Stimulated activated CD4-positive, alpha-beta T cell treated with anti-CD3 and anti-CD28 coated beads, Interleukin-1b, Interleukin-23, amount 100 ng/mL, for 4 hours (primary cell): ENCODE results near the gene BTF3L4.
"Not testable (repeated sequence)": the region's sequence is repeated elsewhere in the genome, so short reads cannot be mapped to it uniquely, and the experiment has no call there.

ENCODE experiments used
- DNase-seq, 2 donors: peaks; one replicate each; pipeline ENCODE4 v3.0.0-alpha.2; 2020; ENCODE audit warnings: low read depth in 2 of 2

The BTF3L4 gene

DNA sequence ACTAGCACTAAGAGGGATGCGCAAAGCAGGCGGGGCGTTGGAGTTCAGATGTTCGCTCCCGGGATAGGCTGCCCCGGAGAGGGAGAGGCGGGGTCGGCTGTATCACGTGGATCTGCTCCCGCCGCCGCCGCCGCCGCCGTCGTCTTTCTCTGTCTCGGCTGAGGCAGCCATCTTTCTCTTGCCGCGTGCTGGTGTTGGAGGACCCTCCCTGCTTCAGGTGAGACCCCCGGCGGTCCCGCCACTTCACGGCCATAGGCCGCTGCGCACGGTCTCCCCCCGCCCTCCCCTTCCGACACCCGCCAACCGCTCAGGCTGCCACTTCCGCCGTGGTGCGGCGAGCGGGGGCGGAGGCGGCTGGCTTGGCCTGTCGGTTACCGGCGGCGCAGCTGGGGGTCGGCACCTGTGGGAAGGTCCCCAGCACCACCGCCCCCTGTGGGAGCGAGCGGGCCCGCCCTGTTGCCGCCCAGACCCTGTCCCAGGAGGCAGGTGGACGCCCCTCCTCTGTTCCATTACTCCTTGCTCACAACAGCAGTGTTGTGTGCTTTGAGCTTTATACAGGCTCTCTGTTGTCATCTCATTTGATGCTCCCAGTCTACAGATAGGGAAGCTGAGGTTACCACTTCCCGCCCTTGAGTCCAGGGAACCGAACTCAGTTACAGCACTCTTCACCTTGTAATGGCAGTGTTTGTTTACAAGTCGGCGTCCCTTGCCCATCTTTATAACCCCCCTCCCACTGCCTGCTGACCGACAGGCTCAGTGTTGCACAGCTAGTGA lies at the start of gene BTF3L4:
BTF3L4 (plus strand) TSS at position 133 of the 774 bp plus-strand sequence. CDS start 3,553 bp downstream, outside the sequence.
- peak; percentile 84 to 87 for DNase-seq

DNA sequence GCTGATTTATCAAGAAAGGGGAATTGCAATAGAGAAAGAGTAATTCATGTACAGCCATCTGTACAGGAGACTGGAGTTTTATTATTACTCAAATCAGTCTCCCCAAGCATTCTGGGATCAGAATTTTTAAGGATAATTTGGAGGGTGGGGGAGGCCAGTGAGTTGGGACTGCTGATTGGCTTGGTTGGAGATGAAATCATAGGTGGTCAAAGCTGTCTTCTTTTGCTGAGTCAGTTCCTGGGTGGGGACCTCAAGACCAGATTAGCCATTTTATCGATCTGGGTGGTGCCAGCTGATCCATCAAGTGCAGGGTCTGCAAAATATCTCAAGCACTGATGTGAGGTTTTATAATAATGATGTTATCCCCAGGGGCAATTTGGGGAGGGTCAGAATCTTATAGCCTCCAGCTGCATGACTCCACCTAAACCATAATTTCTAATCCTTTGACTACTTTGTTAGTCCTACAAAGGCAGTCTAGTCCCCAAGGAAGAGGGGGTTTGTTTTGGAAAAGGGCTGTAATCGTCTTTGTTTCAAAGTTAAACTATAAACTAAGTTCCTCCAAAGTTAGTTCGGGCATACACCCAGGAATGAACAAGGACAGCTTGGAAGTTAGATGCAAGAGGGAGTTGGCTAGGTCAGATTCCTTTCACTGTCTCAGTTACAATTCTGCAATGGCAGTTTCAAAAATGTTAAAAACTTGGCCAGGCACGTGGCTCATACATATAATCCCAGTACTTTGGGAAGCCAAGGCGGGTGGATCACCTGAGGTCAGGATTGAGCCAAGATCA lies 48.7 kb upstream of the BTF3L4 start:
- no peak for DNase-seq

DNA sequence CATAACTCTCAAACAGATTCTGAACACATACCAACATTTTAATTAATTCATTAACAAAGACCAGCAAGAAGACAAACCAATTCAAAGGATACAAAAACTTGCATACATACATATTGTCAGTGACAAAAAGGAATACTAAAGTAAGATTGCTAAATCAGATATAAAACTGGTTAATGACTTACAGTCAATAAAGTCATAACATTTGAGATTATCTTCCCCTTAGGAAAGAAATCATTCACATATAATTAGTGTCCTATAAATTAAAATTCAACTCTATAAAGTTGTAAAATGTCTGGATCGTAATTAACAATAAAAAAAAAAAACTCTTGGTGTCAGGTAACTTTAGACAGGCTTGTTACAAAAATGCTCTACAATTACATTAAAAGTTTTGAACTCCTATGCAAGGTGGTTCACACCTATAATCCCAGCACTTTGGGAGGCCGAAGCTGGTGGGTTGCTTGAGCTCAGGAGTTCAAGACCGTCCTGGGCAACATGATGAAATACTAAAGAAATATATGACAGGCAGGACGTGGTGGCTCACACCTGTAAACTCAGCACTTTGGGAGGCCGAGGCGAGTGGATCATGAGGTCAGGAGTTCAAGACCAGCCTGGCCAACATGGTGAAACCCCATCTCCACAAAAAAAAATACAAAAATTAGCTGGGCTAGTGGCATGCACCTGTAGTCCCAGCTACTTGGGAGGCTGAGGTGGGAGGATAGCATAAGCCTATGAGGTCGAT lies 47.9 kb upstream of the BTF3L4 start:
- DNase-seq: no peak

DNA sequence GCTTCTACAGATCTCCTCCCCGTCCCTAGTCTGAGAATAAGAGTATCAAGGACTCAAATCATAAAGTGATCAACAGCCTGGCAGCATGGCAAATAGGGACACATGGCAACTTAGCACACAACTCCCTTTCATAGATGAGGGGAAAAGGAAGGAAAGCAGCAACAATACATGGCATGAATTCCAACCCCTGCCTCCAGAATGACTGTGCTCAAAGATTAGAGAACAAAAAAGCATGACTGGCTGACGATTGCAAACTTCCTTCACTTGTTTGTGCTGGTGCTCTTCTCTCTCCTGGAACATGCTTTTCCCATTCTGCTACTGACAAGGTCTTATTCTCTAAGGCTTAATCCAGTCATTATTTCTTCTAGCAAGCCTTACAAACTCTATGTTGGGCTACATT lies 34.0 kb upstream of the BTF3L4 start:
- no peak for DNase-seq

DNA sequence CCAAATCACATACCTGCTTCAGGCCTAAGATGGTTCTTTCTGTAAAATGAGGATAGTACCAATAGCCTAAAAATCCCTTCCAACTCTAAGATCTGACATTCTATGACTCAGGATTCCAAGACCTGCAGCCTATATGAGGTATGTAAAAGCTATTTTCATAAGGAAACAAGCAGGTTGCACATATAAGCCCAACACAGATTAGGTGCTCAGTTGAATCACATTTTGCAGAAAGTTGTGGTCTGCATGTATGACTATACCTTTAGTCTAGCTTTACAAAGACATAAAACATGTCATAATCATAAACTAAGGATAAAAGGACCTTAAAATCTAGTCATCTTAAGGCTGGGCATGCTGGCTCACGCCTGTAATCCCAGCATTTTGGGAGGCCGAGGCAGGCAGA lies 29.8 kb upstream of the BTF3L4 start:
- no peak for DNase-seq

DNA sequence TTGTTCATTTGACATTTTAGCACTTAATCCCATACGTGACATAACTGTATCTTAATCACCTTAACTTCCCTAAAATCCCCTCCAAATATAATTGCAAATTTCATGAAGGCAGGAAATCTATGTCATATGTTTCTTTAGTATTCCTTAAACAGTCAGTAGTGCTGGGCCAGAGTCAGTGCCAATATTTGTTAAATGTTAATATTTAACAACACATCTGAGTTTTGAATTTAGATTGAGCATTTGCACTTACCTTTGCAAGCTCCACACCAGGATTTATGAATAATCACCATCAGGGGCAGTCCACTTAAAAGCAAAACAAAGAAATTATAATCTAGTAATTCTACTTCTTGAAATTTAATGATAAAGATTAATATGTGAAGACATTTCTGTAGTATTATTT lies 27.8 kb upstream of the BTF3L4 start:
- no peak for DNase-seq

DNA sequence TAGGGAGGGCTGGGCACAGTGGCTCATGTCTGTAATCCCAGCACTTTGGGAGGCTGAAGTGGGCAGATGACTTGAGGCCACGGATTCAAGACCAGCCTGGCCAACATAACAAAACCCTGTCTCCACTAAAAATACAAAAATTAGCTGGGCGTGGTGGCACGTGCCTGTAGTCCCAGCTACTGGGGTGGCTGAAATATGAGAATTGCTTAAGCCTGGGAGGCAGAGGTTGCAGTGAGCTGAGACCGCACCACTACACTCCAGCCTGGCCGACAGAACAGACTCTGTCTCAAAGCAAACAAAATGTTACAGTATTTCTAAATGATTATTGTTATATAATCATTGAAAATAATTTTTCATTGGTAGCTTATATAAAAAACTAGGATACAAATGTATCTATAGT lies 27.3 kb upstream of the BTF3L4 start:
- not testable (repeated sequence) for DNase-seq

DNA sequence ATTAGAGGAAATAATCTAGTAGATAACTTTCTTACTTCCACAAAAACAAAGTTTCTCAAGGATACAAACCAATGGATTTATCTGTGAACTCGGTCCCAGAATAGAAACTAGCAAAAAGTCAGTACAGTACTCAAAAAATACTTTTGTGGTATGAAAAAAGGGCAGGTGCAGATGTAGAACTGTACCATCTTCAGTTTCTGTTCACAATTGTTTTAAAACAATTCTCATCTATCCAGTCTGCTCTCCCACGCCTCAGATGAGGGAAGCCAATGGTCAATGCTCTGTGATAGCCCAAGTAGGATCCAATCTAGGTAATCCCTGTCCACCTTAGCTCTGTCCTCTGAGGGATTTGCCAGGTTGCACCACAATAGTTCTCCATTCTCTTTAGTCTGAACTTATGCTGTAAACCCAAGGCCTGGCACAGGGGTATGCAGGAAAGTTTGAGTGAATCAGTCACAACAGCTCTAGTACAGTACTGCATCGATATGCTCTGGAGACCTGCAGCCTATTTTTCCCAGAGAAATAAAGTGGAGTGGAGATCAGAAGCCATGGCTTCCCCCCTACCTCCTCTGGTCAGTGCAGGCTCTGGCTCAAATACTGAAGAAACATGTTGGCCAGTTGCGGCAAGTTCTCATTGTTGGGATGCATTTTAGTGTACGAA lies 23.8 kb upstream of the BTF3L4 start:
- DNase-seq: no peak

DNA sequence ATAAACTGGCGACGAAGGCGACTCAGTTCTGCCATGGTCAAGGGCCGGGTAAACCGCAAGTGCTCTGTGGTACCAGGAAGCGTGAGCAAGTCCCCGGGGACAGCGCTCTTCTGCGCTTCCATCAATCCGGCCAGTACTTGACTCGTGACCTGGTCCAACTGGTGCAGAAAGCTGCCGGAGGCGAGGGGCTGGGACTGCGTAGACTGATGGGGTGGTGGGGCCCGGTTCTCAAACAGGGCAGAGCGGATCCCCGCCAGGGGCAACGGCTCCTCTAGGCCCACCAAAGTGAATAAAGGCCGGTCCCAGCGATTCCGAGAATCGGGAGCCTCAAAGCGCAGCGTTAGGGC lies 23.3 kb upstream of the BTF3L4 start:
- peak in 1 of 2 donors; percentile 3 for DNase-seq

DNA sequence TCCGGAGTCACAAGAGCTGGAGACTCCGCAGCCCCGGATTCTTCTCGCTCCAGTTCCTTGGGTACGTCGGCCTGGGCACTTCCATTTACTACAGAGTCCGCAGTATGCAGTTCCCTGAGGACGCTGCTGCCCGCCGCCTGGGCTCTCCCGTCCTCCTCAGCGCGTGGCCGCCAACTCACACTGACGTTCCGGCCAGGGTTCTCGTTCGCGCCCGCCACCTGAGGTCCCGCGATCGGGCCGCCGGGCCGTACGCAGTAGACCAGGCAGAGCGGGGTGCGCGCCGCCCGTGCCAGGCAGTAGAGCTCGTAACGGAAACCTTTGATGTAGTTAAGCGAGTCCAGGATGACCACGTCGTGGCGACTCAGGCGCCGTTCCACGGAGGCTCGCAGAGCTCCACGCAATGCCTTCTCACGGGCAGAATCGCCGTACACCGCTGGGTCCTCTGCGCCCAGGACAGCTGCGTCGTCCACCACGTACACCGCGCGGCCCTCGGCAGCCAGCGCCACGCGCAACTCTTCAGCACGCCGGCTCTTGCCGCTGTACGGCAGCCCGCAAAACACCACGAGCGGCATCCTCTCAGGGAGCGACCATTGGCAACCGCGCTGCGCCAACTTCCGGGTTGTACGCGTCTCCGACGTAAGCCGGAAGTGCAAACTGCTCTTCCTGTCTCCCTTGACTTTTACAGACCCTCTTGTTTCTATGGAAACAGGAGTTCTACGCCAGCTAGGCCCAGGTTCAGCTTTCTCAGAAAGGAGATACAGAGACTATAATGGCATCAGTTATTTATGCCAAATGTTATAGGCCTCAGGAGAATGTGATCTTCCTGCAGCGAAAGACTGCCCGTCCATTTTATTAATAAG lies 22.7 kb upstream of the BTF3L4 start, which contains the start of gene KTI12:
KTI12 (minus strand) TSS at position 621 of the 860 bp plus-strand sequence; CDS start at position 572, 49 bp downstream.
- peak; percentile 69 to 71 for DNase-seq

DNA sequence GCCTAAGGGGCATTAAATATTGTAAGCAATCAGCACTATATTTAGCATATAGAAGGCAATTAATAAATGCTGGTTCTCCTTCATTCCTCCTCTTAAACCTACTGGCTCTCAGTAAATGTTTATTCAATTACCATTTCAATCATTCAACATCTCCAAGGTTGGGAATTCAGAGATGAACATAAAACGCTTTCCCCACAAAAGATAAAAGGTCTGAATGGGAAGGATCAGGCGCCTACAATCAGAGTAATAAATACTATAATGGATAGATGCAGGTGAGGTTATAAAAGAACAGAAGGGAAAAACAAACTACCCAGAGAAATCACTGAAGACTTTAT lies 22.1 kb upstream of the BTF3L4 start:
- no peak for DNase-seq

DNA sequence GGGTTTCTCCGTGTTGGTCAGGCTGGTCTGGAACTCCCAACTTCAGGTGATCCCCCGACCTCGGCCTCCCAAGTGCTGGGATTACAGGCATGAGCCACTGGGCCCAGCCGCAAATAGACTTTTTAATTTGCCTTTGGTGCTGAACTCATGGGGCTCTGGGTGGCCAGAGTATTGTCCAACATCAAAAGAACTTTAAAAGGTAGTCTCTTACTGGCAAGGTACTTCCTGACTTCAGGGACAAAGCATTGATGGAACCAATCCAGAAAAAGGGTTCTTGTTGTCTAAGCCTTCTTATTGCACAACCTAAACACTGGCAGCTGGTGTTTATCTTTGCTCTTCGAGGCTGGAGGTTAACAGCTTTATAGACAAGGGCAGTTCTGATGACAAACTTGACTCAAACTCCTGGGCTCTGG lies 18.7 kb upstream of the BTF3L4 start:
- DNase-seq: no peak

DNA sequence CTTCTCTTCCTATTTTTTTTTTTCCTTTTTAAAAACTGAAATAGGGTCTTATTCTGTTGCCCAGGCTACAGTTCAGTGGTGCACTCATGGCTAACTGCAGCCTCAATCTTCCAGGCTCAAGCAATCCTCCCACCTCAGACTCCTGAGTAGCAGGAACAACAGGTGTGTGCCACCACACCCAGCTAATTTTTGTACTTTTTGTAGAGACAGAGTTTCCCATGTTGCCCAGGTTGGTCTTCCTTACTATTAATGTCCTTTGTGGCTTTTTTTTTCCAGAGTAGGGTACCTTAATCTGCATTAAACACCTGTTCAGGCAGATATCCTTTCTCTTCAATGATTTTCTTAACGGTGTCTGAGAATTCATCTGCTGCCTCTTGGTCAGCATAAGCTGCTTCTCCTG lies 18.2 kb upstream of the BTF3L4 start:
- no peak for DNase-seq

DNA sequence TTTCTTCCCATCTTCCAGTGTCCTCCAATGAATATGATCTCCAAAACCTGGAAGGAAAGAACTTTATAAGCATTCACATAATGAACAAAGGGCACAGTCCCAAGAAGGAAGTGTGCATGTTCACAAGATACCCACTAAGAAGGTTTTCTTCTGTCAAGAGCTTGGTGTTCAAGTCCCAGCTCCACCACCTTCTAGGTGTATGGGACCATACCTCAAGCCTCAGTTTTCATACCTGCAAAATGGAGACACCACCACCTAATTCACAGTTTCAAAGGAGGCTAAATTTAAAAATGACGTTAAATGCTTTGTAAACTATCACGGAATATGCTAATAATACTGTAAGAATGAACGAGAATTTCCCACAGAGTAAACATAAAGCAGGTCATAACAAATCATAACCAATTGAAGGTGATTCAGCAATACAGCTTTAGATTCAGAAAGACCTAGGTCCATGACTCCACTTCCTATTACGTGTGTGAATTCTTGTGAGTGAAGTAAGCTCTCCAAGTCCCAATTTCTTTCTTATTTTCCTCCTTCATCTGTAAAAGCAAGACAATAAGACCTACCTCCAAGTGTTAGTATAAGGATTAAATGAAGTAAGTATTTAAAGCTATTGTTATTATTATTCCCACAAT lies 14.4 kb upstream of the BTF3L4 start:
- no peak for DNase-seq

DNA sequence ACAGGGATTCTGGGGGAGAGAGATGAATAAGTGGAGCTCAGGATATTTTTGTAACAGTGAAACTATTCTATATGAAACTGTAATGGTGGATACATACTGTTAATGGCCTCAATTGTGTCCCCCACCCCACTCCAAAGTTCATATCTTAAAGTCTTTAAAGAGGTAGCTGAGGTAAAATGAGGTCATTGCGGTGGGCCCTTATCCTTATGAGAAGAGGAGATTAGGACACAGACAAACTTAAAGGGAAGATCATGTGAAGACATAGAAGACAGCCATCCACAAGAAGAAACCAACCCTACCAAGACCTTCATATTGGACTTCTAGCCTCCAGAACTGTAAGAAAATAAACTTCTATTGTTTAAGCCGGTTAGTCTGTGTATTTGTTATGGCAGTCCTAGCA lies 10.9 kb upstream of the BTF3L4 start:
- DNase-seq: no peak

DNA sequence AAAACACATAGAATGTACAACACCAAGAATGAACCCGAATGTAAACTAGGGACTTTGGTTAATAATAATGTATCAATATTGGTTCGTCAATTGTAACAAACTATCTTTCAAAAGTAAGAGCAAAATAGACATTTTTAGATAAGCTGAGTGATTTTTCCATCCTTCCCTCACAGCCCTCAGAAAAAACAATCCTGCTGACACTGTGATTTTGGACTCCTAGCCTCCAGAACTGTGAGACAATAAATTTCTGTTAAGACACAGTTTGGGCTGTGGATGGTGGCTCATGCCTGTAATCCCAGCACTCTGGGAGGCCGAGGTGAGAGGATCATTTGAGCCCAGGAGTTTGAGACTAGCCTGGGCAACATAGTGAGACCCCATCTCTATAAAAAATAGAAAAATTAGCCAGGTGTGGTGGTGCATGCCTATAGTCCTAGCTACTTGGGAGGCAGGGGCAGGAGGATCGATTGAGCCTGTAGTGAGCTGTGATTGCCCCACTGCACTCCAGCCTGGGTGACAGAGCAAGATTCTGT lies 10.4 kb upstream of the BTF3L4 start:
- not testable (repeated sequence) for DNase-seq

DNA sequence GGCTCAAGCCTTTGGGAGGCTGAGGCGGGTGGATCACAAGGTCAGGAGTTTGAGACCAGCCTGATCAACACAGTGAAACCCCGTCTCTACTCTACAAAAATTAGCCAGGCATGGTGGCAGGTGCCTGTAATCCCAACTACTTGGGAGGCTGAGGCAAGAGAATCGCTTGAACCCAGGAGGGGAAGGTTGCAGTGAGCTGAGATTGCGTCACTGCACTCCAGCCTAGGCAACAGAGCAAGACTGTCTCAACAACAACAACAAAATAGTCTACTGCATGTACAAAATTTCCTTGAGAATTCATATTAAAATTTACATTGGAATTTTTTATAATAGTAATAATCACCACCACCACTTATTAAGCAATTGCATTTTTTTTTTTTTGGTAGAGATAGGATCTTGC lies 6.8 kb upstream of the BTF3L4 start:
- not testable (repeated sequence) for DNase-seq

DNA sequence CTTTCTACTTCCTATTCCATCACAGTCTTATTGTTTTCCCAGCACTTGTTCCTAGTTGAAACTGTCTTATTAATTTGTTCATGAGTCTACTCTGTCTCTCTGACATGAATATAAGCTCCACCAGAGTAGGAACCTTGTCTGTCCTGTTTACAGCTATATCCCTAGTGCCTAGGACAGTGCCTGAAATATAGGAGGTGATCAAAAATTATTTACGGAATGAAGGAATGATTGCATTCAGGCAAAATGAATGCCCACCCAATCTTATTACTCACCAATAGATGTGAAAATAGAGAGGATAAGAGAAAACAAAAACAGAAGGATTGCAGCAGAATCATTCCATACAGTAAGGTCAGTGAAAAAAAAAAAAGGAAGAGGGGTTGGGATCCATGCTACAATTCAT lies 2.2 kb upstream of the BTF3L4 start:
- no peak for DNase-seq

DNA sequence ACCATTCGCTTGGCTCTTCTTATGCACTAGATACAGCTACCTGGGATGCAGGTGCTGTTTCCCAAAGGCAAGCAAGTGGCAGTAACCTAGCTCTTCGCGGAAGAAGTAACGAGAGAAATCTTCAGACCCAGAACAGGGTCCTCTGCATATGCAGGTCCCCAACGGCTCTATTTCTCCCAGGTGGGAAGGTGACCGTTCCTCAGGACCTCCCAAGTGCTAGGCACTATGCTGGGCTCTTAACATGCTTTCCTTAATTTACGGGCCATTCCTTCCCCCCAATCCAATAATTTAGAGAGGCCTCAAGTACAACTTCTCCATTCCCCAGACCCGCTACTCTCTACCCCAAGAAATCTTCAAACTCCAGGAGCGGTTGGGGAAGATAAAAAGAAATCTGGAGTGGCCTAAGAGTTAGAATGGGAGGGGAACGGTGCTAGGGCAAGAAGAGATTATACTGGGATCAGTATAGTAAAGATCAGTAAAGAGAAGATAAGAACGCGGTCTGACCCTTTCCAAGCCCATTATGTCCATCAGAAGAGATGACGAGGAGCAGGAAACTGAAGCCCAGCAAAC lies 1.5 kb upstream of the BTF3L4 start:
- DNase-seq: no peak
